Endothelial cell of umbilical vein (primary cell): ENCODE results near the gene XPO6. TPM values are rescaled to one million over a fixed set of nuclear protein-coding genes. Genes with fewer than 3 reads are reported as not detected.
"Not testable (repeated sequence)": the region's sequence is repeated elsewhere in the genome, so short reads cannot be mapped to it uniquely, and the experiment has no call there.

Source experiments
- BruUV-seq: library from RNA; stranded (reverse); fragments of 400-500 nt; replicated peaks from 2 replicates; lab custom pipeline; 2021; lab: Mats Ljungman, UMichigan
- CTCF ChIA-PET: fragments of 300-600, 350-600 bp; sonication (Branson Sonifier 250); formaldehyde crosslinking; loops from one replicate; lab custom pipeline; 2021; ENCODE audit warnings: antibody characterized with exemption, inconsistent platforms; lab: Charles Lee
- POLR2A ChIA-PET: fragments of 300-600, 350-600 bp; sonication (Branson Sonifier 250); formaldehyde crosslinking; loops from one replicate; lab custom pipeline; 2021; ENCODE audit warnings: antibody characterized with exemption, inconsistent platforms; lab: Charles Lee
- DNase-seq: peaks from one replicate; pipeline ENCODE4 v3.0.0-alpha.2; 2011; ENCODE audit warnings: low read depth, low spot score
- FAIRE-seq: peaks from 2 replicates; lab custom pipeline; 2011; peaks lifted over from hg19 to GRCh38; lab: Jason Lieb, UNC
- H2AFZ ChIP-seq: 2 replicates; pipeline ENCODE4 v1.6.0; 2012; ENCODE audit warnings: low read depth, low read length, control low read depth, inconsistent platforms
- H3K27ac ChIP-seq: 2 replicates; pipeline ENCODE4 v1.5.1; 2011; ENCODE audit warnings: low read depth, mild to moderate bottlenecking, control low read depth, low read length, moderate library complexity; ENCODE audit not compliant: insufficient read depth
- H3K27me3 ChIP-seq, 2 experiments: 2 replicates each; pipeline versions ENCODE4 v1.6.0 to v1.6.1; 2011; ENCODE audit warnings: low read length in 2 of 2, mixed read lengths in 1 of 2; ENCODE audit not compliant: control insufficient read depth in 2 of 2, insufficient read depth in 2 of 2
- H3K36me3 ChIP-seq, 2 experiments: 2 replicates in 1 of 2; 3 replicates in 1 of 2; pipeline ENCODE4 v1.5.1; 2011; ENCODE audit warnings: low read length in 2 of 2, mild to moderate bottlenecking in 1 of 2, moderate library complexity in 1 of 2; ENCODE audit not compliant: control insufficient read depth in 2 of 2, insufficient read depth in 2 of 2; ENCODE audit errors: extremely low read depth in 1 of 2
- H3K4me1 ChIP-seq: 3 replicates; pipeline ENCODE4 v1.5.1; 2011; ENCODE audit warnings: mild to moderate bottlenecking, low read length; ENCODE audit not compliant: control insufficient read depth, insufficient read depth; ENCODE audit errors: extremely low read depth
- H3K4me2 ChIP-seq: 2 replicates; pipeline ENCODE4 v1.6.1; 2011; ENCODE audit warnings: low read length, control low read depth, mixed read lengths; ENCODE audit not compliant: insufficient read depth
- H3K4me3 ChIP-seq, 3 experiments: fragments of 200-600 bp in 1 of 3; sonication (generic), shearing (Covaris generic) in 1 of 3; replicated peaks in 1 of 3; 2 replicates each; pipeline ENCODE4 v1.5.1; 2011 to 2016; ENCODE audit warnings: control low read depth in 3 of 3, low read length in 3 of 3, mild to moderate bottlenecking in 2 of 3, inconsistent platforms in 1 of 3, low read depth in 1 of 3, moderate library complexity in 1 of 3; ENCODE audit not compliant: insufficient read depth in 1 of 3
- H3K79me2 ChIP-seq: 2 replicates; pipeline ENCODE4 v1.6.0; 2012; ENCODE audit warnings: low read length, inconsistent platforms; ENCODE audit not compliant: control insufficient read depth, insufficient read depth
- H3K9ac ChIP-seq: replicated peaks from 2 replicates; pipeline ENCODE3; 2011; ENCODE audit warnings: low read length, control low read depth; ENCODE audit not compliant: insufficient read depth; ENCODE audit errors: extremely low read depth
- H3K9me1 ChIP-seq: replicated peaks from 3 replicates; pipeline ENCODE4 v1.6.0; 2011; ENCODE audit warnings: mild to moderate bottlenecking, low read length; ENCODE audit not compliant: control insufficient read depth, insufficient read depth; ENCODE audit errors: extremely low read depth
- H3K9me3 ChIP-seq: replicated peaks from 2 replicates; pipeline ENCODE4 v1.5.1; 2012; ENCODE audit warnings: low read length, inconsistent platforms; ENCODE audit not compliant: control insufficient read depth, insufficient read depth
- H4K20me1 ChIP-seq: replicated peaks from 2 replicates; pipeline ENCODE3; 2011; ENCODE audit warnings: mild to moderate bottlenecking, low read length; ENCODE audit not compliant: control insufficient read depth, insufficient read depth; ENCODE audit errors: extremely low read depth
- EZH2 ChIP-seq: IDR thresholded peaks from 2 replicates; pipeline ENCODE4 v1.6.1; 2012; ENCODE audit warnings: borderline replicate concordance, low read depth, mild to moderate bottlenecking, moderate library complexity, low read length, inconsistent platforms; ENCODE audit not compliant: severe bottlenecking
- FOS ChIP-seq: IDR thresholded peaks from 2 replicates; pipeline ENCODE4 v1.6.1; 2011; ENCODE audit warnings: mild to moderate bottlenecking, low read length, moderate library complexity, borderline replicate concordance; ENCODE audit not compliant: insufficient read depth
- GATA2 ChIP-seq: IDR thresholded peaks from 2 replicates; pipeline ENCODE4 v1.7.0; 2011; ENCODE audit warnings: low read depth, mild to moderate bottlenecking, moderate library complexity, mixed read lengths, low read length; ENCODE audit not compliant: insufficient read length, insufficient read depth
- MYC ChIP-seq: IDR thresholded peaks from one replicate; pipeline ENCODE4 v1.6.1; 2011; ENCODE audit warnings: mild to moderate bottlenecking, low read depth, low read length
- POLR2A ChIP-seq: IDR thresholded peaks from 2 replicates; pipeline ENCODE4 v1.6.1; 2012; ENCODE audit warnings: low read depth, mild to moderate bottlenecking, control low read depth, low read length
- POLR2AphosphoS5 ChIP-seq: IDR thresholded peaks from 2 replicates; pipeline ENCODE4 v1.6.1; 2012; ENCODE audit warnings: low read depth, mild to moderate bottlenecking, control low read depth, low read length, moderate library complexity; ENCODE audit not compliant: insufficient read depth
- dilution Hi-C: fragments of 300-500 bp; cut with MboI; formaldehyde crosslinking; loops from one replicate; pipeline ENCODE4 v1.15.0; 2019; ENCODE audit warnings: low sequenced_read_pairs; ENCODE audit not compliant: extremely low pct_ligation_motif_present
- intact Hi-C: fragments of 100-400 bp; cut with micrococcal nuclease; formaldehyde crosslinking; loops from one replicate; pipeline ENCODE4 v1.10.0; 2022
- polyA plus RNA-seq, 4 experiments: library from polyadenylated mRNA; depleted of rRNA in 3 of 4; stranded (reverse) in 3 of 4; unstranded in 1 of 4; fragments of >200 nt; gene quantifications; 2 replicates each; pipeline versions ENCODE4 v1.2.1 to v1.2.3, GENCODE V29; 2011 to 2012; ENCODE audit warnings: missing spikeins in 1 of 4
- total RNA-seq: library from RNA; stranded (reverse); gene quantifications from 2 replicates; pipeline ENCODE4 v1.2.3, GENCODE V29; 2021
- TF ChIP-seq, protein P1 (sequence below), 2 donors: IDR thresholded peaks; 1 replicate in 1 of 2; 2 replicates in 1 of 2; pipeline ENCODE4 v1.5.1; 2011; ENCODE audit warnings: low read length in 2 of 2, mild to moderate bottlenecking in 2 of 2, moderate library complexity in 2 of 2, control low read depth in 1 of 2, inconsistent platforms in 1 of 2, low read depth in 1 of 2; ENCODE audit not compliant: insufficient read depth in 1 of 2; ENCODE audit errors: extremely low read depth in 1 of 2
- TF ChIP-seq, protein P2 (sequence below): IDR thresholded peaks from 2 replicates; pipeline ENCODE4 v1.6.1; 2011; ENCODE audit not compliant: insufficient read depth, insufficient read length

Gene XPO6
- total and polyA plus RNA-seq, 2 donors (not counting 3 experiments of a cell fraction or from before 2014, with no cell fraction given), result 170 to 272 TPM

DNA sequence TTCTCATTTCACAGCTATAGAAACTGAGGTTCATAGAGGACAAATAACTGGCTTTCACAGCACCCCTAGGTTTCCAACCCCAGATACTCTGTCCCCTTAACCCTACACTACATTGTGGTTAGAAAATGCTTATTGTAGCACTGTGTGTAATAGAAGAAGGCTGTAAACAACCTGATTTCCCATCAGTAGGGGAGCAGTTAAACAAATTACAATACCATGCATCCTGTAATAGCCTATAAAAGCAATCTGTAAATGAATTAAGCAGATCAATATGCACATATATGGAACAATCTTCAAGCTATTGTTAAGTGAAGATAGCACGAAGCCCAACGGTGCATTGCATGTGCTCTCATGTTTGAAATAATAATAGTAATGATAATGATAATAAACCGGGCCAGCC, 39.2 kb upstream of the XPO6 start:
- DNase-seq, result no peak
- TF ChIP-seq MYC (no peak), FOS (no peak), EZH2 (no peak), GATA2 (no peak), POLR2AphosphoS5 (no peak), POLR2A (no peak)
- TF ChIP-seq, protein P1, sequence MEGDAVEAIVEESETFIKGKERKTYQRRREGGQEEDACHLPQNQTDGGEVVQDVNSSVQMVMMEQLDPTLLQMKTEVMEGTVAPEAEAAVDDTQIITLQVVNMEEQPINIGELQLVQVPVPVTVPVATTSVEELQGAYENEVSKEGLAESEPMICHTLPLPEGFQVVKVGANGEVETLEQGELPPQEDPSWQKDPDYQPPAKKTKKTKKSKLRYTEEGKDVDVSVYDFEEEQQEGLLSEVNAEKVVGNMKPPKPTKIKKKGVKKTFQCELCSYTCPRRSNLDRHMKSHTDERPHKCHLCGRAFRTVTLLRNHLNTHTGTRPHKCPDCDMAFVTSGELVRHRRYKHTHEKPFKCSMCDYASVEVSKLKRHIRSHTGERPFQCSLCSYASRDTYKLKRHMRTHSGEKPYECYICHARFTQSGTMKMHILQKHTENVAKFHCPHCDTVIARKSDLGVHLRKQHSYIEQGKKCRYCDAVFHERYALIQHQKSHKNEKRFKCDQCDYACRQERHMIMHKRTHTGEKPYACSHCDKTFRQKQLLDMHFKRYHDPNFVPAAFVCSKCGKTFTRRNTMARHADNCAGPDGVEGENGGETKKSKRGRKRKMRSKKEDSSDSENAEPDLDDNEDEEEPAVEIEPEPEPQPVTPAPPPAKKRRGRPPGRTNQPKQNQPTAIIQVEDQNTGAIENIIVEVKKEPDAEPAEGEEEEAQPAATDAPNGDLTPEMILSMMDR (IDR thresholded peaks at IDR 0.05; ENCODE audit: extremely low read depth in 1 of 2, insufficient read depth in 1 of 2, low read depth in 1 of 2, low read length in 2 of 2), result no peak
- TF ChIP-seq, protein P2, sequence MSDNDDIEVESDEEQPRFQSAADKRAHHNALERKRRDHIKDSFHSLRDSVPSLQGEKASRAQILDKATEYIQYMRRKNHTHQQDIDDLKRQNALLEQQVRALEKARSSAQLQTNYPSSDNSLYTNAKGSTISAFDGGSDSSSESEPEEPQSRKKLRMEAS, result no peak
- H4K20me1 ChIP-seq, result no peaks in the 10 kb centered on the region
- H3K27me3 ChIP-seq, result peaks cover 2 to 4% of the 10 kb centered on the region in 2 experiments
- no peak for FAIRE-seq
- H3K79me2 ChIP-seq, result no peaks in the 10 kb centered on the region
- intact Hi-C loops, result no loop called here
- ChIA-PET POLR2A (no interaction called here), CTCF (no interaction called here)
- no peak overlapping the region for H3K4me3 ChIP-seq
- no peaks in the 10 kb centered on the region for H3K9me3 ChIP-seq
- no peak overlapping the region for H3K4me2 ChIP-seq
- no peak overlapping the region for H2AFZ ChIP-seq
- H3K27ac ChIP-seq, result no peak overlapping the region
- no peaks in the 10 kb centered on the region for H3K4me1 ChIP-seq
- H3K36me3 ChIP-seq, result no peaks in the 10 kb centered on the region
- dilution Hi-C loops, result no loop called here
- BruUV-seq, result no TSS peak
- H3K9ac ChIP-seq, result no peak overlapping the region
- H3K9me1 ChIP-seq, result no peaks in the 10 kb centered on the region

DNA sequence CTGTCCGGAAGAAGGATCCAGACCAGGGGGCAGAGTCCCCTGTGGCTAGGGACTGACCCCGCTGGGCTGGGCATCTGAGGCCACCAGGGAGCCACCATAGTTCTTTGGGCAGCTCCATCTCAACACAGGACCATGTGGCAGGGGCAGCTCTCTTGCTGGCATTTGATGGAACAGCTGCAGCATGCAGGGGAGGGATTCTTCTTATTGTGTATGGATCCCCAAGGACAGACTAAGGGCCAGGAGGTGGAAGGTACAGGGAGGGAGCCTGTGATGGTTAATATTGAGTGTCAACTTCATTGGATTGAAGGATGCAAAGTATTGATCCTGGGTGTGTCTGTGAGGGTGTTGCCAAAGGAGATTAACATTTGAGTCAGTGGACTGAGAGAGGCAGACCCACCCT, 37.7 kb upstream of the XPO6 start:
- H2AFZ ChIP-seq, H3K79me2 ChIP-seq, H3K27ac ChIP-seq, intact Hi-C loops, H3K9ac ChIP-seq, H3K9me1 ChIP-seq, H3K9me3 ChIP-seq, H3K36me3 ChIP-seq, H3K4me2 ChIP-seq, CTCF ChIA-PET, H3K4me1 ChIP-seq, H3K27me3 ChIP-seq, BruUV-seq, H4K20me1 ChIP-seq, dilution Hi-C loops, DNase-seq, H3K4me3 ChIP-seq, FAIRE-seq, POLR2A ChIA-PET: not testable (repeated sequence)
